GM19043 (cell line): Measurements from ENCODE around the gene MRPS11.
A peak's percentile ranks its signal among the peaks of the same experiment; 100 is the strongest.
"Not testable (repeated sequence)": the region's sequence is repeated elsewhere in the genome, so short reads cannot be mapped to it uniquely, and the experiment has no call there.

ENCODE experiments used
- ATAC-seq: cut with Tn5 transposase; IDR thresholded peaks from one replicate; pipeline ENCODE4 v1.9.1; 2021; ENCODE audit warnings: low read depth; ENCODE audit not compliant: unreplicated experiment

Gene MRPS11

DNA sequence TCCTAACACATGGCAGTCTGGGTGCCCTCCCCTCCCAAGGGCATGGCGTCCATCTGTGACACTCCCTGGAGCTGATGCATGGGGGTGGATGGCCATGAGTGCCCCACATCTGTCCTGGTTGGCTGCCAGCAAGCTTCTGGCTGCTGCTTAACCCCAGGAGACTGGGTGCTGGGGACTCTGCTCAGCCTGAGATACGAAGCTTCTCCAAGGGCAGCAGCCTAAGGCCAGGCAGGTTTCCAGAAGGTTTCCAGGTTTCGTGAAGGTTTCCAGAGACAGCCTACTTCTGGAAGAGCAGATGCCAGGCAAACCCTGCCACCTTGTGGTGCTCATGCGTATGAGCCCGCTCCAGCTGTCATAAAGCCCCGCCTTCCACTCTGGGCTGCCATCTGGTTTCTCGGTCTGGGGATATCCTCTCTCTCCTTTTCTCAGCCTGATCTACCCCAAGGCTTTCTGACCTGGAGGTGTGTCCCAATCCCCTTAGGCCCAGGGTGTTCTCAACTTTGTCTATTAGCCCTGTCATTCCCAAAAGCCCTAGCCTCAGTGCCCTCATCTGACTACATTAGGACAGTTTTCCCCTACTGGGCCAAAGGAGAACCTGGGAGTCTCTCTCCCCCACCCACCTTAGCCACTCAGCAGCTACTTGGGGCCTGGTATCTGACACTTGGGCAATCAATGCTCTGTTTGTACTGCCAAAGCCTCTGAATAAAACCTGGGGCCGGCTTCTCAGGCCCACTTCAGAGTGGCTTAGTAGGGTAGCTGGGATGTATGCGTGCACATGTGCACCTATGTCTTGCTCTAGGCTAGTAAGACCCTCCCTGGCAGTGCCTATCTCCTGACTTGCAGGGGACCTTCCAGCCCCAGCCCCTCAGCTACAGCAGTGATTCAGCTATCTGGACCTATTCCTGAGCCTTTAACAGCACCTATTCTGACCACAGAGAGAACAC lies 12.4 kb upstream of the MRPS11 start:
- peak; percentile 92 for ATAC-seq

DNA sequence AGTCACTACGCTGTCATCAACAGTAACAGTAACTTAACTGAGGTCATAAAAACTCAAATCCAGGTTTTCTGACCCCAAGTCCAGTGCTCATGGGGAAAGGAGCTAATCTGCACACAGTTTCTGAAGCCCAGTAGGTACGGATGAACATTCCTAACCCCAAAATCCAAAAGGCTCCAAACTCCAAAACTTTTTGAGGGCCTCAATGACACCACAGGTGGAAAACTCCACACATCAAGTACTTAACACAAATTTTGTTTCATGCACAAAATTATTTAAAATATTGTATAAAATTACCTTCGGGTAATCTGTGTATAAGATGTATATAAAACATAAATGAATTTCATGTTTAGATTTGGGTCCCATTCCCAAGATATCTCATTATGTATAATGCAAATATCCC lies 10.8 kb upstream of the MRPS11 start:
- ATAC-seq = no peak

DNA sequence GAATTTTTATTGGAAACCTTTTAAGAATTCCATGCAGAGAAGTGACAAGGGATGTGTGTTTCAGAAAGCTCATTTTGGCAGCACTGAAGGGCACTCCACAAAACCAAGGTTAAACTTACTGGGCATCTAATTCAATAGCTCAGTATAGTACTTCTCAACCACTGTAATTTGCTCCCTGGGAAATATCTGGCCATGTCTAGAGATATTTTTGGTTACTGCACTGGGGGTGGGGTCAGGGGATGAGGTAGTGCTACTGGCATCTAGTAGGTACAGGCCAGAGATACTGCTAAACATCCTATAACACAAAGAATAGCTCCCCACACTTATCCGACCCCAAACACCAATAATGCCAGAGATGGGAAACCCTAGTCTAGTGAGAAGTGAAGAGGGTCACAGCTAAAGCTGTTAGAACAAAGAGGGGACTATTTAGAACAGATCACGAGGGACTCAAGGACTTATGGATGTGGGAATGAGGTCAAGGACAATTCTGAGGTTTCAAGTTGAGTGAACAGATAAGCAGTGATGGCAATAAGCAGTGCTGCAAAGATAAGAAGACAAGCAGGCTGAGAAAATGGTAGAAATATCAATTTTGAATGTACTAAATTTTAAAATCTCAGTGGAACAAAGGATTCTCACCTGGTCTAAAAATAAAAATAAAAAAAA lies 3.5 kb upstream of the MRPS11 start:
- ATAC-seq = no peak

DNA sequence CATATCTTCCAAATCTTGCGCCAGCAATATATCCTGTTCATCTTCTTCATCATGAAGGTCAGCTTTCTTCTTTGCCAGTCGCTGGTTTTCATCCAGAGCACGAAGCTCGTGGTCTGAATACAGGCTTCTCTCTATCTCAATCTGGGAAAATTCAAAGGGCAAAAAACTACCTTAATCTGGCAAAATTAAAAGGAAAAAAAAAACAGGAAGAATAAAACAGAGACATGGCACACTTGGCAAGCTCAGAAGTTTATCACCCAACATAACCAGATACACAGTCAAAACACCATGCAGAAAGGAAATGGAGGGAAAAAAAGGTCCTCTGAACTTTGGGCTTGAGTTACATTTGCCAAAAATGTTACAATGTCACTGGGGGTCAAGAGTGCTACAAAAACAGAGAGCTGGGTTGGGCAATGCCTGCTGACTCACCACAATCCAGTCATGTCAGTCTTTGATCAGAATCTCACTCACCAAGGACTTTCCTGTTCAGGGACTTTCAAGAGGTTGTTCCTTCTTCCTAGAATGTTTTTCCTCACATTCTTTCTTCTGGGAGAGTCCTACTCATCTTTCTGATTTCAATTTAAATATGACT lies 1.8 kb upstream of the MRPS11 start:
- ATAC-seq = no peak

DNA sequence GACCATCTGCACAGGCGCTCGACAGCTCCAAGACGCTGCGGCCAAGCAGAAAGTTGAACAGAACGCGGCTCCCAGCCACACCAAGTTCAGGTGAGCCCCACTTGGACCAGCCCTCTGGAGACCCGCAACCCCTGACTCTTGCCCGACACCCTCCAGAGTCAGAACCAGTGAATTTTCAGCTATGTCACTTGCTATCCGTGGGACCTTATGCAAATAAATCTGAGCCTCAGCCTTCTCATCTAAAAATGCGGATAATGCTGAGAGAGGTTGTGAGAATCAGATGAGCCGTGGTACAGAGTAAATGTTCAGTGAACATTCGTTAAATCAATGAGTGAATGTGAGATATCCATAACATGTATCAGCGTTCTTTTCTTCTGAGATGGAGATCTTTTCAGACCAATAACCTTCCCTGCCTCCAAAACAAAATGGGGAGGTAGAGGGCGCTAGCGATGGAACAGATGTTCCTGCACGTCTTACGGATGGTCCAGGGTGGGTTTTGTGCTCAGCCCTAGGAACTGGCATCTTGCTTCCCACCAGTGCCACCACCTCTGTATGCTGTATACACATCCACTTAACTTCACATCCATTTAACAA lies 524 bp downstream of the MRPS11 start:
- no peak for ATAC-seq

DNA sequence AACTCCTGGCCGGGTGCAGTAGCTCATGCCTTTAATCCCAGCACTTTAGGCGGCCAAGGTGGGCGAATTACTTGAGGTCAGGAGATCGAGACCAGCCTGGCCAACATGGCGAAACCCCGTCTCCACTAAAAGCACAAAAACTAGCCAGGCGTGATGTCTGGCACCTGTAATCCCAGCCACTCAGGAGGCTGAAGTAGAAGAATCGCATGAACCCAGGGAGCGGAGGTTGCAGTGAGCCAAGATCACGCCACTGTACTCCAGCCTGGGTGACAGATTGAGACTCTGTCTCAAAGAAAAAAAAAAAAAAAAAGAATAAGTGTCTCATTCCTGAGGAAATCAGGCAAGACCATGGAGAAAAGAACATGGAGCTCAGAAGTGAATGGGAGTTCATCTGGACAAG lies 1.2 kb downstream of the MRPS11 start:
- not testable (repeated sequence) for ATAC-seq

DNA sequence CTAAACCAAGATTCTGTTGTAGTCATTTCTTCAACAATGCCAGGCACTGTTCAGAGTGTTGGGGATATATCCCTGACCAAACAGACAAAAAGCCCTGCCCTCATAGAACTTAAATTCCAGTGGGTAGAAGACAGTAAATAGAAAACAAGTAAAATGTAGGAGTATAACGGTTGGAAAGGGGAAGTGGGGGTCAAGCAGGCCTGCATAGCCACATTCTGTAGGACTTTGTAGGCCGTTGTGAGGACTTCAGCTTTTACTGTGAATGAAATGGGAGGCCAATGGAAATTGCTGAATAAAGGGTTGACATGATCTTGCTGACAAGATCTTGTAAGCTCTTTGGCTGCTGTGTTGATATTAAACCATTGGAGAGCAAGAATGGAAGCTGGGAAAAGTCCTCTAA lies 1.8 kb downstream of the MRPS11 start:
- no peak for ATAC-seq

DNA sequence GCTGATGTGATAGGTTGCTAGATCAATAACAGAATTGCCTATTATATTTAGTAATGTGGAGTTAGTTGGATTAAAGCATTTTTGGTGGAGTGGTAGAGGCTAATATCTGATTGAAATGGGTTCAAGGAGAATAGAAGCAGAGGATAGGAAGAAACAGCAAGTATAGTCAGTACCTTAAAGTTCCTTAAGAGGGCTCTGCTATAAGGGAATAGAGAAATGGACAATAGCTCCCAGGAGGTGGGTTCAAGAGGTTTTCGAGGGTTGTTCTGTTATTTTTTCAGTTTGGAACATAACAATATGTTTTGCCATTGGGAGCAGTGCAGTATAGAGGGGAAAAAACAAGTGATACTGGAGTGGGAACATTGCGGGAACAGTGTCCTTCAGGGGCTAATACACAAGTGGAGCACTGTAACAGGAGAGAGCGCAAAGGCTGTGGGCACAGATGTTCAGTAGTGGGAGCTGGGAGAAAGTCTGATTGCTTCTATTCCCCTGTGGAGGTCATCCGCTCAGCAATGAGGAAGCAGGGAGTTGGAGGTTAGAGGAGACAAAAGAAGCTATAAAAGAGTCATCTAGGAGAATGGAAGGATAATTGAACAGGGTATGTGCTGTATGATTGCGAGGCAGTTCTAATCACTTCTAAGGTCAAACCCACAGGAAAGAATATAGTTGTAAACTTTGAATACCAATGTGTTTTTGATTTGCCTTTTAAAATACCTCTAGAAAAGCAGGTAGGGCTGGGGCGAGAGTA lies 3.3 kb downstream of the MRPS11 start:
- no peak for ATAC-seq

DNA sequence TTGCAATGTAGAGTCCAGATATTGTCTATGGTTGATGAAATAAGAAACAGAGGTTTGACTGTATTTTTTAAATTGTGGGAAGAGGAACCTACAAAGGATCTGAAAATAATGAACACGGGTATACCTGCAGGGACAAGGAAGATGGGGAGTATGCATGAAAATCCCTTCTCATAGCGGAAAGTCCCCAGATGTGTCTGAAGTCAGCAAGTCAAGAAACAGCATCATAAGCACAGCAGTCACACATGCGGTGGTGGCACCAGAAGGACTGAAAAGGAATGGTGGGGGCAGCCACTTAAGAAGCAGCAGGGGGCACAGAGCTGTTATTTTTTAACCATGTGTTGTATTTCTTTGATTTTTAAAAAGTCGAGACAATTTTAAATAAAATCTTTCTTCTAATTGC lies 4.7 kb downstream of the MRPS11 start:
- no peak for ATAC-seq

DNA sequence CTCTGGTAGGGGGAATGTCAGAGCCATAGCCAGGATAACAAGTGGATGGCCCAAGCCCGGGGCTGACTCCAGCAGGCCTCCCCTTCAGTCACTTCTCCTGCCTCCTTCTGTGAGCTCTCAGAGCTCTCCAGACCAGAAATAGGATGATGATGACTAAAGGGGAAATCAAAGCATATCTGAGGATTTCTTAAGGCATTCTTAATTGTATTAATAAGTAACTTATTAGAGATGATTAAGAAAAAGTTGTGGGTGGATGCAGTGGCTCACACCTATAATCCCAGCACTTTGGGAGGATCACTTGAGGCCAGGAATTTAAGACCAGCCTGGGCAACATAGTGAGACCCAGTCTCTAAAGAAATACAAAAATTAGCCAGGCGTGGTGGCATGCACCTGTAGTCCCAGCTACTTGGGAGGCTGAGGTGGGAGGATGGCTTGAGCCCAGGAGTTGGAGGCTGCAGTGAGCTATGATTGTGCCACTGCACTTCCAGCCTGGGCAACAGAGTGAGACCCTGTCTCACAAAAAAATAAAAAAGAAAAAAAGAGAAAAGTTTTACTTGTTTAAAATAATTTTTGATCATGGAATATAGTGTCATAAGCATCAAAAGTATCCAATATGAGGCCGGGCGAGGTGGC lies 6.3 kb downstream of the MRPS11 start:
- not testable (repeated sequence) for ATAC-seq

DNA sequence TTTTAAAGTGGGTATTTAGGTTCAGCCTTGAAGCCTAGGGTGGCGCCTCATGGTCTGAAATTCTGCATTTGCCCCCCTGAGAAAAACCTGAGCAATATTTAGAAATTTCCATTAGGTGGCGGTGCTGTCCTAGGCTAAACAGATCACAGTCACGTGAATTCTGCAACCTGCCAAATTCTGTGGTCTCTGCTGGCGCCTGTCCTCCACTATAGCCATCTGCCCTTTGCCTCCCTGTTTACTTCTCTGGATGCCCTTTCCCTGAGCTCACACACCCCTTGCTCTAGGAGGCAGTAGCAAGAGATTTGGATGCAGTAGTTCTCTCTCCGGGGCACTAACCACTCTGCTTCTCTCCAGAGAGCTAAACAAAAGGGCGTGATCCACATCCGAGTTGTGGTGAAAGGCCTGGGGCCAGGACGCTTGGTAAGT lies 9.1 kb downstream of the MRPS11 start:
- no peak for ATAC-seq

DNA sequence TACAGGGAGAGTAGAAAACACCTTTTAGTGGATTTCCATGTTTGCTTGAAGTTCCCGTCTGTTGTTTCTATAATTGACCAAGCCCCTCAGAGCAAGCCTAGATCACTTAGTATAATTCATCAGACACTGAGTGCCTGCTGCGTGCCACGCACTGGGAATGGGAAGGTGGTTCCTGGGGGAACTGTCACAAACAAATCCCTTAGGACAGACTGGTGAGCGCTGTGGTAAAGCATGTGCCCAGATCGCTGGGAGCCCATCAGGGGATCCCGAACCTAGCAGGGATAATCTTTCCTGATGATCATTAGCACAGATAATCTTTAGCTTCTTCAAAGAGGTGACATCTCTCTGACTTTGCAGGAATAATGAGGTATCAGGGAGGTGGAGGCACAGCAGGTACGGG lies 9.6 kb downstream of the MRPS11 start:
- no peak for ATAC-seq

DNA sequence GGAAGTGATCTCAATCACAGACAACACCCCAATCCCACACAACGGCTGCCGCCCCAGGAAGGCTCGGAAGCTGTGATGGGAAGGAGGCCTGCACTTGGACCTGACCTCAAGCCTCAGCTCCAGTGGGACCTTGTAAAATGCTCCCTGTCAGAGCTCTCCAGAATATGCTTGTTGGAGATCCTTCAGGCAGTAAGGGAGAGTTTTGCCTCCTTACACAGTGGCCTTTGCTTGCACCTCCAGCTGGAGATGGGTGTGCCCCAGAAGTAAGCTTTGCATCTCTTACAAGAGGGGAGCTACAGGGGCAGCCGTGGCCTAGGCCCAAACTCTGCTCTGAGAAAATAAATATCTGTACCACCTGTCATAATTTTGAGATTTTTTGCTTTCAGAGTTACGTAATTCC lies 10.4 kb downstream of the MRPS11 start:
- no peak for ATAC-seq

DNA sequence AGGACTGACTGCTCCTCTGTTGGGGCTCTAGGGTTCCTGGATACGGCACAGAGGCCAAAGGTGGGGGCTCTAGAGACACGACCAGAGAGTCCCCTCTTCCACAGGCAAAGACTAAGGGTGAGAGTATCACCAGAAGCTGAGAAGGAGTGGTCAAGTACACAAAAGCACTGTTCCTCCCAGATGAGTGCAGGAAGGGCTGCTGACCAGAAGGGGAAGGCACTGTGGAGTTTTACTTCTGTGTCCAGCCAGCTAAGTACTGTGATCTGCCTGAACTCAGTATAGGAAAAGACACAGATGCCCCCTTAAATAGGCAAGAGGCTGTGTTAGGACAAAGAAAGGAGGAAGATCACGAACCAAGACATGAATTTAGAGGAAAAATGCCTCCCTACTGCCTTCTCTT lies 11.7 kb downstream of the MRPS11 start:
- ATAC-seq = no peak

DNA sequence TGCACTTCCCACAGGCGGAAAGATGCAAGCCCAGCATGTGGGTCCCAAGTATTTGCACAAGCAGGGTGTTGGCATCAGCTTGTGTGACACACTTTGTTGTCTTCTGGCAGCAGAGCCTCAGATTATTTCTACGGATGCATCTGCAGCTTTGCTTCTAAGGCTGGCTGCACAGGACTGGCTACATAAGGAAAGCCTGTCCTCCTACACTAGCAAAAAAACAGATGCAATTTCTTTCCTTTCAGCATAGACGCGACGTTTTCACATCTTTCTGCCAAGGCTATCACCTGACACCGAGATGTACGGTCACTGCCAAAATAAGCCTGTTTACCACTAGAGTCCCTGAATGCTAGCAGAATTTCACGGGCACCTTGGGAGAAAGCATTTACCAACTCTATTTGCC lies 13.5 kb downstream of the MRPS11 start:
- no peak for ATAC-seq

DNA sequence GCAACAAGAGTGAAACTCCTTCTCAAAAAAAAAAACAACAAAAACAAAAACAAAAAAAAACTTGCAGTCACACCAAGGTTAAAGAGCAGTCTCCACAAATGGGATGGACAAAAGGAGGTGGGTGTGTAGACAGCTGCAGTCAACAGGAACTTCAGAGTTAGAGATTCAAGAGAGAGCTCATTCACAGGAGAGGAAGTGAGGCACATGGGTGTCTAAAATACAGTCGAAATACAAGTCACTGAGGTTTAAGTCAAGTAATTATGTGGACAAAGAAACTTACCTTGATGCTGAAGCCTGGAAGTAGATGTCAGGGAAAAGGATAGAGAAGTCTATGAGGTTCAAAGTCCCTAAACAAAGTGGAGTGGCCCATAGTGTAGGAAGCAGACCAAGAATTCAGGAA lies 14.8 kb downstream of the MRPS11 start:
- no peak for ATAC-seq

DNA sequence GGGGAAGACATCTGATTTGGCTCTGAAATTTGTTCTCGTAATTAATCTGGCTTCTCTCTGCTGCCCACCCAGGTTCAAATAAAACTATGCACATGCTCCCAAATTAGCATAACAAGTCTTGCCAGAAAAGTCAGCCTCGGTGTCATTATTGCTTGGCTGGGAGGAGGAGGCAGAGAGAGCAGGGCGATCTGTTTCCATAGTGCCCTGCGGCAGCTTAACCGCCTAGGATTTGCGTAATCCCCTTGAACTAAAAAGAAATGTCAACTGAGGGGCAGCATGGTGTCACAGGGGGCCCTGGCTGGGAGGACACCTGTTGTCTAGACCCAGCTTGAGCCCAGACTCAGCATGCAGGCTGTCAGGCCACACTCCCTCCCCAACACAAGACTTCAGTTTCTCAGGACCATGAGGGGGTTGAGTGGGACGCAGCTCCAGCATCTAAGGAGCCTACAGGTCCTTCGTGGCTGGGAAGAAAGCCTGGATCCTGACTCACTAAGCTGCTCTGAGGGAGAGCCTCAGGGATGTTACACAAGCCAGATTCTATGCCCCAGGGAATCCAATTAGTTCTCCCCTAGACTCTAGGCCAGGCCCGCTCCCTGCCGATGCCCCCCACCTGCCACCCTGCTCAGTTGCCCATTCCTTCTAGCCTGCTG lies 17.3 kb downstream of the MRPS11 start:
- no peak for ATAC-seq

DNA sequence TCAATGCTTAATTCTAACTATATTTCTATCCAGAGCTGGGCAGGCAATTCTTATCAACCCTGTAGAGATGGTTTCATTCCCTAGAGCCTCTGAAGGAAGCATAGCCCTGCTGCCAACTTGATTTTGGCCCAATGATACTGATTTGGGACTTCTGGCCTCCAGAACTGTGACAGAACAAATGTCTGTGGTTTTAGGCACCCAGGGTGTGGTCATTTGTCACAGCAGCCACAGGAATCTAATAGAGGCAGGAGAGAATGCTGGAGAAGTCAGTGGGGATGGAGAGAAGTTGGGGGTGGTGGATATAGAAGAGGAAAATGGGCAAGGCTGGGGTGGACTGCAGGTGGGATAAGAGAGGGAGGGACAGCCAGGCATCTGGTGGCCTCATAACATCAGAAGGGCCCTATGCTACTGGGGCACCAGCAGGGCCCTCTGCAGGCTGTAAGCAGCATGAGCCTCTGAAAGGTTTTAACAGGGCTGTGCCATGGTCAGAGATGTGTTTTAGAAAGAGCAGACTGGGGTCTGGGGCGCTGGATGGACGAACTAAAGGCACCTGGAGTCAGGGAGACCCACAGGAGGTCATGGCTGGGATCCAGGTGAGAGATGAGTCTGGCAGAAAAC lies 19.8 kb downstream of the MRPS11 start:
- ATAC-seq = no peak
